NCI-H2081 (cell line): ENCODE data around the gene ALK.
"Not testable (repeated sequence)": the region's sequence is repeated elsewhere in the genome, so short reads cannot be mapped to it uniquely, and the experiment has no call there.

ENCODE experiments used
- DNase-seq, 2 experiments: peaks; one replicate each; lab custom pipeline; 2025; lab: John Stamatoyannopoulos, UW

Gene ALK

GRCh38 chr2:29246383-29247300 is 674.7 kb downstream of the ALK start:
- no peak for DNase-seq

GRCh38 chr2:29245742-29246382 is 675.5 kb downstream of the ALK start:
- DNase-seq, result no peak

- DNase-seq, result not testable (repeated sequence)
Observed at GRCh38 chr2:29245035-29245741, 676.2 kb downstream of the ALK start.

- no peak for DNase-seq
Observed at GRCh38 chr2:29242621-29243375, 678.6 kb downstream of the ALK start.

- no peak for DNase-seq
Observed at GRCh38 chr2:29241955-29242565, 679.3 kb downstream of the ALK start.

- DNase-seq, result no peak
Observed at GRCh38 chr2:29241341-29241740, 680.0 kb downstream of the ALK start.

- no peak for DNase-seq
Observed at GRCh38 chr2:29240601-29241000, 680.8 kb downstream of the ALK start.

- DNase-seq, result no peak
Observed at GRCh38 chr2:29239209-29239960, 682.0 kb downstream of the ALK start.

- DNase-seq, result no peak
Observed at GRCh38 chr2:29238497-29238896, 682.9 kb downstream of the ALK start.

- no peak for DNase-seq
Observed at GRCh38 chr2:29236074-29236473, 685.3 kb downstream of the ALK start.

GRCh38 chr2:29235411-29235810 is 686.0 kb downstream of the ALK start:
- no peak for DNase-seq

GRCh38 chr2:29233428-29233827 is 688.0 kb downstream of the ALK start:
- DNase-seq, result no peak

- no peak for DNase-seq
Observed at GRCh38 chr2:29232041-29232440, 689.3 kb downstream of the ALK start.

- no peak for DNase-seq
Observed at GRCh38 chr2:29229640-29230039, 691.7 kb downstream of the ALK start.

GRCh38 chr2:29228947-29229346 is 692.4 kb downstream of the ALK start:
- no peak for DNase-seq

- DNase-seq, result no peak
Observed at GRCh38 chr2:29227935-29228675, 693.3 kb downstream of the ALK start.

GRCh38 chr2:29226808-29227207 is 694.6 kb downstream of the ALK start:
- no peak for DNase-seq

- no peak for DNase-seq
Observed at GRCh38 chr2:29226375-29226774, 695.0 kb downstream of the ALK start.

- no peak for DNase-seq
Observed at GRCh38 chr2:29225814-29226213, 695.6 kb downstream of the ALK start.
